IMR-90 (cell line): ENCODE measurements around the gene NRL. TPM values are rescaled to one million over a fixed set of nuclear protein-coding genes. Genes with fewer than 3 reads are reported as not detected.

Experiments
- ATAC-seq: fragments of 200-7000 bp; cut with Tn5 transposase; 2 replicates; pipeline ENCODE4 v1.9.1; 2020; ENCODE audit warnings: low read depth, mild to moderate bottlenecking, moderate library complexity
- BruUV-seq: library from RNA; stranded (reverse); fragments of 400-500 nt; replicated peaks from 2 replicates; lab custom pipeline; 2021; lab: Mats Ljungman, UMichigan
- CTCF ChIA-PET: fragments of 300-600 bp; formaldehyde crosslinking; extraction: SDS; loops from one replicate; lab custom pipeline; 2021; ENCODE audit warnings: antibody characterized with exemption; lab: Yijun Ruan, JAX
- POLR2A ChIA-PET: fragments of 300-600 bp; sonication (Branson Sonifier 250); formaldehyde crosslinking; loops from one replicate; lab custom pipeline; 2022; ENCODE audit warnings: antibody characterized with exemption; ENCODE audit not compliant: unreplicated experiment; lab: Charles Lee
- DNase-seq: peaks from one replicate; pipeline ENCODE4 v3.0.0; 2013
- H2AFZ ChIP-seq: replicated peaks from 2 replicates; pipeline ENCODE3; 2013; ENCODE audit warnings: low read length, mild to moderate bottlenecking; ENCODE audit not compliant: poor library complexity
- H2AK5ac ChIP-seq: 2 replicates; pipeline ENCODE4 v1.6.1; 2013; ENCODE audit warnings: low read depth, low read length, inconsistent platforms
- H2AK9ac ChIP-seq: replicated peaks from 2 replicates; pipeline ENCODE3; 2013; ENCODE audit warnings: mild to moderate bottlenecking, low read depth, low read length, moderate library complexity; ENCODE audit not compliant: poor library complexity
- H2BK120ac ChIP-seq: 2 replicates; pipeline ENCODE4 v1.6.1; 2013; ENCODE audit warnings: low read depth, low read length, inconsistent platforms
- H2BK15ac ChIP-seq: 3 replicates; pipeline ENCODE4 v1.6.1; 2013; ENCODE audit warnings: low read depth, low read length, inconsistent platforms
- H2BK20ac ChIP-seq: 2 replicates; pipeline ENCODE4 v1.6.1; 2013; ENCODE audit warnings: low read depth, mild to moderate bottlenecking, inconsistent platforms, low read length, moderate library complexity
- H2BK5ac ChIP-seq: 2 replicates; pipeline ENCODE4 v1.6.1; 2013; ENCODE audit warnings: mild to moderate bottlenecking, low read depth, low read length, inconsistent platforms; ENCODE audit not compliant: poor library complexity, severe bottlenecking
- H3K14ac ChIP-seq: replicated peaks from 2 replicates; pipeline ENCODE4 v1.6.1; 2013; ENCODE audit warnings: low read depth, low read length, inconsistent platforms
- H3K18ac ChIP-seq: 2 replicates; pipeline ENCODE4 v1.6.1; 2013; ENCODE audit warnings: low read depth, low read length, control low read depth
- H3K23ac ChIP-seq: 2 replicates; pipeline ENCODE4 v1.6.1; 2013; ENCODE audit warnings: low read depth, low read length, inconsistent platforms
- H3K27ac ChIP-seq: 2 replicates; pipeline ENCODE4 v1.5.1; 2013; ENCODE audit warnings: mild to moderate bottlenecking, control low read depth, low read length; ENCODE audit not compliant: insufficient read depth
- H3K27me3 ChIP-seq: 2 replicates; pipeline ENCODE4 v1.6.1; 2013; ENCODE audit warnings: low read length; ENCODE audit not compliant: control insufficient read depth, insufficient read depth
- H3K36me3 ChIP-seq: 2 replicates; pipeline ENCODE4 v1.6.1; 2013; ENCODE audit warnings: low read length, mixed read lengths; ENCODE audit not compliant: control insufficient read depth, insufficient read depth
- H3K4ac ChIP-seq: 2 replicates; pipeline ENCODE4 v1.6.1; 2013; ENCODE audit warnings: low read depth, low read length, inconsistent platforms
- H3K4me1 ChIP-seq: 2 replicates; pipeline ENCODE4 v1.6.1; 2013; ENCODE audit warnings: low read length, mixed read lengths; ENCODE audit not compliant: control insufficient read depth, insufficient read depth
- H3K4me2 ChIP-seq: 2 replicates; pipeline ENCODE4 v1.6.1; 2013; ENCODE audit warnings: low read depth, mild to moderate bottlenecking, control low read depth, low read length, moderate library complexity
- H3K4me3 ChIP-seq: 2 replicates; pipeline ENCODE4 v1.5.1; 2013; ENCODE audit warnings: low read depth, mild to moderate bottlenecking, control low read depth, low read length, moderate library complexity; ENCODE audit not compliant: insufficient read depth
- H3K56ac ChIP-seq: 2 replicates; pipeline ENCODE4 v1.6.1; 2013; ENCODE audit warnings: low read length, inconsistent platforms; ENCODE audit not compliant: insufficient read depth; ENCODE audit errors: extremely low read depth
- H3K79me1 ChIP-seq, 2 experiments: 2 replicates each; pipeline ENCODE4 v1.6.1; 2013; ENCODE audit warnings: low read length in 2 of 2, inconsistent platforms in 1 of 2, low read depth in 1 of 2
- H3K9ac ChIP-seq: 2 replicates; pipeline ENCODE4 v1.6.1; 2013; ENCODE audit warnings: low read depth, low read length, control low read depth
- H3K9me1 ChIP-seq: 2 replicates; pipeline ENCODE4 v1.6.1; 2013; ENCODE audit warnings: low read length, inconsistent platforms; ENCODE audit not compliant: insufficient read depth
- H3K9me3 ChIP-seq: 2 replicates; pipeline ENCODE4 v1.6.1; 2013; ENCODE audit warnings: low read length; ENCODE audit not compliant: control insufficient read depth, insufficient read depth
- H4K20me1 ChIP-seq: 2 replicates; pipeline ENCODE4 v1.6.1; 2013; ENCODE audit warnings: low read length, inconsistent platforms; ENCODE audit not compliant: insufficient read depth
- H4K5ac ChIP-seq: 2 replicates; pipeline ENCODE4 v1.6.1; 2013; ENCODE audit warnings: mild to moderate bottlenecking, low read depth, low read length, control low read depth
- H4K8ac ChIP-seq, 2 experiments: 2 replicates each; pipeline ENCODE4 v1.6.1; 2013; ENCODE audit warnings: low read depth in 2 of 2, low read length in 2 of 2, control low read depth in 1 of 2, inconsistent platforms in 1 of 2
- H4K91ac ChIP-seq: 2 replicates; pipeline ENCODE4 v1.6.1; 2013; ENCODE audit warnings: low read depth, low read length, inconsistent platforms; ENCODE audit not compliant: insufficient read depth
- BHLHE40 ChIP-seq: fragments of 150-350 bp; IDR thresholded peaks from 2 replicates; pipeline ENCODE4 v1.6.1; 2016; ENCODE audit warnings: mild to moderate bottlenecking, low read depth, low read length
- CHD1 ChIP-seq: IDR thresholded peaks from 2 replicates; pipeline ENCODE4 v1.6.1; 2012; ENCODE audit warnings: low read depth, low read length, improper control_type of control experiment
- FOS ChIP-seq: fragments of 150-350 bp; IDR thresholded peaks from 2 replicates; pipeline ENCODE4 v1.6.1; 2016; ENCODE audit warnings: low read depth, low read length
- MAZ ChIP-seq: IDR thresholded peaks from 2 replicates; pipeline ENCODE4 v1.6.1; 2012; ENCODE audit warnings: low read depth, mild to moderate bottlenecking, low read length, improper control_type of control experiment, moderate library complexity, borderline replicate concordance
- MXI1 ChIP-seq: IDR thresholded peaks from 2 replicates; pipeline ENCODE4 v1.6.1; 2012; ENCODE audit warnings: low read depth, mild to moderate bottlenecking, low read length, moderate library complexity, borderline replicate concordance
- NFE2L2 ChIP-seq: fragments of 150-350 bp; IDR thresholded peaks from 2 replicates; pipeline ENCODE4 v1.6.1; 2016; ENCODE audit warnings: low read depth, mild to moderate bottlenecking, low read length
- POLR2A ChIP-seq: IDR thresholded peaks from 2 replicates; pipeline ENCODE4 v1.6.1; 2012; ENCODE audit warnings: mild to moderate bottlenecking, low read depth, low read length
- RAD21 ChIP-seq: IDR thresholded peaks from 2 replicates; pipeline ENCODE4 v1.6.1; 2012; ENCODE audit warnings: low read length, improper control_type of control experiment
- RCOR1 ChIP-seq: IDR thresholded peaks from 2 replicates; pipeline ENCODE4 v1.6.1; 2012; ENCODE audit warnings: mild to moderate bottlenecking, low read length, improper control_type of control experiment; ENCODE audit not compliant: insufficient replicate concordance
- RFX5 ChIP-seq: IDR thresholded peaks from 2 replicates; pipeline ENCODE4 v1.8.0; 2012; ENCODE audit warnings: low read depth, mild to moderate bottlenecking, low read length, moderate library complexity
- SMC3 ChIP-seq: fragments of 150-350 bp; IDR thresholded peaks from 2 replicates; pipeline ENCODE4 v1.6.1; 2016; ENCODE audit warnings: low read depth, mild to moderate bottlenecking, antibody characterized with exemption, low read length, moderate library complexity
- WGBS, 2 experiments: methylation state at CpG; one replicate each; pipeline versions ENCODE4 v1.1.5 to v1.1.7; 2013; ENCODE audit warnings: missing lambda C conversion rate in 2 of 2; ENCODE audit not compliant: insufficient read length in 1 of 2; ENCODE audit errors: extremely low coverage in 2 of 2; 5-methylcytosine and 5-hydroxymethylcytosine counted together
- dilution Hi-C: fragments of 300-500 bp; cut with HindIII; formaldehyde crosslinking; loops from one replicate; pipeline ENCODE4 v1.14.3; 2018; ENCODE audit warnings: low sequenced_read_pairs; ENCODE audit not compliant: unreplicated experiment
- in situ Hi-C: fragments of 300-500 bp; cut with MboI; formaldehyde crosslinking; loops from 3 replicates; pipeline ENCODE4 v1.14.3; 2019; ENCODE audit warnings: low sequenced_read_pairs, inconsistent platforms, mixed read lengths
- intact Hi-C: fragments of 100-400 bp; cut with micrococcal nuclease; formaldehyde crosslinking; loops from 2 replicates; pipeline ENCODE4 v1.10.0; 2022
- polyA plus RNA-seq, 3 experiments: library from polyadenylated mRNA; depleted of rRNA; stranded (reverse); fragments of >200 nt; gene quantifications; 2 replicates each; pipeline ENCODE4 v1.2.3, GENCODE V29; 2012; ENCODE audit warnings: low replicate concordance in 1 of 3
- total RNA-seq: library from RNA; depleted of rRNA; stranded (reverse); fragments of >200 nt; gene quantifications from 2 replicates; pipeline ENCODE4 v1.2.3, GENCODE V29; 2012
- TF ChIP-seq, protein P1 (sequence below): fragments of 150-350 bp; IDR thresholded peaks from 2 replicates; pipeline ENCODE4 v1.6.1; 2016; ENCODE audit warnings: low read depth, mild to moderate bottlenecking, low read length, moderate library complexity, borderline replicate concordance
- TF ChIP-seq, protein P2 (sequence below): fragments of 150-350 bp; IDR thresholded peaks from 2 replicates; pipeline ENCODE4 v1.6.1; 2017; ENCODE audit warnings: mild to moderate bottlenecking, antibody characterized with exemption, low read length, low read depth
- TF ChIP-seq, protein P3 (sequence below): conservative IDR thresholded peaks from 2 replicates; pipeline ENCODE4 v1.5.1; 2012; ENCODE audit warnings: mild to moderate bottlenecking, low read depth, low read length, improper control_type of control experiment

The NRL gene
- total and polyA plus RNA-seq, 2 of the 4 experiments (the other 2 are of a cell fraction) = 0.18 to 0.70 TPM

DNA sequence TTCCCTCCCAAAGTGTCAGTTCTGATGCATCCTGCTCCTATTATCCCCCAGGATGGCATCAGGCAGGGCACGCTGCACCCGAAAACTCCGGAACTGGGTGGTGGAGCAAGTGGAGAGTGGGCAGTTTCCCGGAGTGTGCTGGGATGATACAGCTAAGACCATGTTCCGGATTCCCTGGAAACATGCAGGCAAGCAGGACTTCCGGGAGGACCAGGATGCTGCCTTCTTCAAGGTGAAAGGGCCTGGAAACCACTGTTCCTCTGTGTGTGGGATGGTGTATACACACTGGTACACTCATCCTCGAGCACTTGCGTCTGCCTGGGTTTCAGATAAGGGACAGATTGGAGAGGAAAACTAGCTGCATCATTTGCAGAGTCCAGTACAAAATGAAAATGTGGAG, 47.3 kb upstream of the NRL start:
- peak overlapping the region; percentile 78 for H4K5ac ChIP-seq
- H4K8ac ChIP-seq = peak overlapping the region; percentile 38 to 95; a peak in 3 of 4 replicates
- H3K4ac ChIP-seq = peak overlapping the region; percentile 95
- DNase-seq (peak; percentile 75), ATAC-seq (no peak)
- H3K9me3 ChIP-seq = no peaks in the 10 kb centered on the region
- no peak overlapping the region for H2BK20ac ChIP-seq
- peak overlapping the region; percentile 32; the same call in 1 of the 2 replicates for H3K27ac ChIP-seq
- TF ChIP-seq BHLHE40 (no peak), POLR2A (no peak), MXI1 (no peak), RFX5 (no peak), MAZ (no peak), FOS (no peak), NFE2L2 (no peak), RCOR1 (no peak), SMC3 (no peak), RAD21 (no peak), CHD1 (no peak)
- TF ChIP-seq, protein P1, sequence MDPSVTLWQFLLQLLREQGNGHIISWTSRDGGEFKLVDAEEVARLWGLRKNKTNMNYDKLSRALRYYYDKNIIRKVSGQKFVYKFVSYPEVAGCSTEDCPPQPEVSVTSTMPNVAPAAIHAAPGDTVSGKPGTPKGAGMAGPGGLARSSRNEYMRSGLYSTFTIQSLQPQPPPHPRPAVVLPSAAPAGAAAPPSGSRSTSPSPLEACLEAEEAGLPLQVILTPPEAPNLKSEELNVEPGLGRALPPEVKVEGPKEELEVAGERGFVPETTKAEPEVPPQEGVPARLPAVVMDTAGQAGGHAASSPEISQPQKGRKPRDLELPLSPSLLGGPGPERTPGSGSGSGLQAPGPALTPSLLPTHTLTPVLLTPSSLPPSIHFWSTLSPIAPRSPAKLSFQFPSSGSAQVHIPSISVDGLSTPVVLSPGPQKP = no peak
- TF ChIP-seq, protein P2, sequence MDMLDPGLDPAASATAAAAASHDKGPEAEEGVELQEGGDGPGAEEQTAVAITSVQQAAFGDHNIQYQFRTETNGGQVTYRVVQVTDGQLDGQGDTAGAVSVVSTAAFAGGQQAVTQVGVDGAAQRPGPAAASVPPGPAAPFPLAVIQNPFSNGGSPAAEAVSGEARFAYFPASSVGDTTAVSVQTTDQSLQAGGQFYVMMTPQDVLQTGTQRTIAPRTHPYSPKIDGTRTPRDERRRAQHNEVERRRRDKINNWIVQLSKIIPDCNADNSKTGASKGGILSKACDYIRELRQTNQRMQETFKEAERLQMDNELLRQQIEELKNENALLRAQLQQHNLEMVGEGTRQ = no peak
- TF ChIP-seq, protein P3, sequence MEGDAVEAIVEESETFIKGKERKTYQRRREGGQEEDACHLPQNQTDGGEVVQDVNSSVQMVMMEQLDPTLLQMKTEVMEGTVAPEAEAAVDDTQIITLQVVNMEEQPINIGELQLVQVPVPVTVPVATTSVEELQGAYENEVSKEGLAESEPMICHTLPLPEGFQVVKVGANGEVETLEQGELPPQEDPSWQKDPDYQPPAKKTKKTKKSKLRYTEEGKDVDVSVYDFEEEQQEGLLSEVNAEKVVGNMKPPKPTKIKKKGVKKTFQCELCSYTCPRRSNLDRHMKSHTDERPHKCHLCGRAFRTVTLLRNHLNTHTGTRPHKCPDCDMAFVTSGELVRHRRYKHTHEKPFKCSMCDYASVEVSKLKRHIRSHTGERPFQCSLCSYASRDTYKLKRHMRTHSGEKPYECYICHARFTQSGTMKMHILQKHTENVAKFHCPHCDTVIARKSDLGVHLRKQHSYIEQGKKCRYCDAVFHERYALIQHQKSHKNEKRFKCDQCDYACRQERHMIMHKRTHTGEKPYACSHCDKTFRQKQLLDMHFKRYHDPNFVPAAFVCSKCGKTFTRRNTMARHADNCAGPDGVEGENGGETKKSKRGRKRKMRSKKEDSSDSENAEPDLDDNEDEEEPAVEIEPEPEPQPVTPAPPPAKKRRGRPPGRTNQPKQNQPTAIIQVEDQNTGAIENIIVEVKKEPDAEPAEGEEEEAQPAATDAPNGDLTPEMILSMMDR = no peak
- peaks cover 12 to 40% of the 10 kb centered on the region in 2 experiments; a peak in 3 of 4 replicates for H3K79me1 ChIP-seq
- H4K91ac ChIP-seq = peak overlapping the region; percentile 60; the same call in 1 of the 2 replicates
- peaks cover 66% of the 10 kb centered on the region for H3K36me3 ChIP-seq
- no TSS peak for BruUV-seq
- peak overlapping the region; percentile 88 for H3K9ac ChIP-seq
- H3K23ac ChIP-seq = peak overlapping the region; percentile 93
- H3K4me3 ChIP-seq = peak overlapping the region; percentile 57
- POLR2A ChIA-PET = no interaction called here
- H4K20me1 ChIP-seq = no peaks in the 10 kb centered on the region
- peak overlapping the region; percentile 96 for H3K14ac ChIP-seq
- peak overlapping the region; percentile 81 for H3K4me2 ChIP-seq
- in situ Hi-C loops = no loop called here
- peak overlapping the region; percentile 85 for H2AK5ac ChIP-seq
- peaks cover 7% of the 10 kb centered on the region for H3K9me1 ChIP-seq
- peak overlapping the region; percentile 80 for H2BK5ac ChIP-seq
- H3K56ac ChIP-seq = peak overlapping the region; percentile 34; the same call in 1 of the 2 replicates
- intact Hi-C loops = no loop called here
- H2AFZ ChIP-seq = peak overlapping the region; percentile 53
- dilution Hi-C loops = no loop called here
- peaks cover 7% of the 10 kb centered on the region for H3K4me1 ChIP-seq
- 0 out of 2 replicates have a peak overlapping the region, but pooled peaks have one; percentile 49 for H2BK120ac ChIP-seq
- WGBS, 2 experiments = 31% methylated on average over 3 of the region's 8 CpGs; no CpG with 5 or more reads in 1 of the 2 experiments
- H3K27me3 ChIP-seq = no peaks in the 10 kb centered on the region
- CTCF ChIA-PET = interaction anchor here (1.3 kb wide), 1 partner anchor 48 kb away, joined by 4 read pairs; the partner anchor contains the start of genes DCAF11 and NRL
- no peak overlapping the region for H2BK15ac ChIP-seq
- peak overlapping the region; percentile 99 for H2AK9ac ChIP-seq
- H3K18ac ChIP-seq = no peak overlapping the region
